ENCODE results near the gene KLHL15. TPM values are rescaled to one million over a fixed set of nuclear protein-coding genes. Genes with fewer than 3 reads are reported as not detected.

KLHL15 gene
- total and polyA plus RNA-seq, 2 of the 13 experiments (the other 11 are each of a cell fraction or from before 2014, with no cell fraction given) = 2.8 to 5.5 TPM

DNA sequence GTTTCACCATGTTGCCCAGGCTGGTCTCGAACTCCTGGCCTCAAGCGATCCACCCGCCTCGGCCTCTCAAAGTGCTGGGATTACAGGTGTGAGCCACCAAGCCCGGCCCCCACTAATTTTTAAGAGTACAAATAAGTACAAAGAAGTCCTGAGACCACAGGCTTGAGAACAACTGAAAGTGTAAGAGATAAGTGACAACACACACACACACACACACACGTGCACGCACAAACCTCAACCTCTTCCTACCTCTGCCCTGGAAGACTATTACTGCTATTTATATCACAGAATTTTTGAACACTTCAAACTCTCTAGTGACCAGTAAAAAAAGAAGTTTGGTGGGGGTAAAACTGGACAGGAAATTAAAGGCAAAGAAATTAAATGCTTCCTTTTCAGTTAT lies 7.5 kb downstream of the KLHL15 start:
- ATAC-seq (no peak), DNase-seq (ENCODE audit: low spot score) (no peak), FAIRE-seq (no peak)
- Histone ChIP-seq H2AFZ (ENCODE audit: low read length) (no peak overlapping the region), H3K27ac (ENCODE audit: extremely low read length, insufficient read depth, low read length) (no peak overlapping the region), H3K27me3 (ENCODE audit: control insufficient read depth in 1 of 2, insufficient read depth in 2 of 2, low read length in 2 of 2) (no peaks in the 10 kb centered on the region; a peak in 1 of 5 replicates), H3K4me3 (replicated peaks in 1 of 3; ENCODE audit: insufficient read depth in 1 of 3, low read depth in 2 of 3, low read length in 3 of 3) (no peak overlapping the region), H3K4me2 (ENCODE audit: low read depth, low read length) (no peak overlapping the region), H3K36me3 (replicated peaks in 1 of 2; ENCODE audit: control insufficient read depth in 1 of 2, insufficient read depth in 2 of 2, low read length in 2 of 2) (0 out of 5 replicates have a peak, but pooled peaks cover 0 to 3% of the 10 kb centered on the region in 2 experiments), H3K79me2 (ENCODE audit: insufficient read depth, low read length) (peaks cover 50% of the 10 kb centered on the region), H3K9me3 (ENCODE audit: low read length) (no peaks in the 10 kb centered on the region), H3K4me1 (ENCODE audit: insufficient read depth, low read length) (peaks cover 18% of the 10 kb centered on the region), H4K20me1 (ENCODE audit: insufficient read depth, low read length) (no peaks in the 10 kb centered on the region), H3K9ac (ENCODE audit: insufficient read depth, low read depth, low read length) (no peak overlapping the region)
- POLR2A ChIA-PET = no interaction called here
- no TSS peak for BruUV-seq (replicated peaks)
- no peak for TF ChIP-seq ZMYM4 (CRISPR knock-in tag; IDR thresholded peaks at IDR 0.05)
- TF ChIP-seq KMT2A (CRISPR knock-in tag; IDR thresholded peaks at IDR 0.05) = no peak
- no peak for TF ChIP-seq ZNF776 (CRISPR knock-in tag; IDR thresholded peaks at IDR 0.05)
- no peak for TF ChIP-seq CBX1 (IDR thresholded peaks at IDR 0.05; ENCODE audit: low read depth)
- no peak for TF ChIP-seq ZNF251 (CRISPR knock-in tag; IDR thresholded peaks at IDR 0.05)
- TF ChIP-seq, protein P1, sequence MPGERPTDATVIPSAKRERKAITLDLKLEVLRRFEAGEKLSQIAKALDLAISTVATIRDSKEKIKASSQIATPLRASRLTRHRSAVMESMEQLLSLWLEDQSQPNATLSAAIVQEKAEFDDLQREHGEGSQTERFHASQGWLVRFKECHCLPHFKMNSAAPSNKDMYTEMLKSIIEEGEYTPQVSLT (CRISPR knock-in tag; IDR thresholded peaks at IDR 0.05; ENCODE audit: borderline replicate concordance, low read depth) = no peak
- TF ChIP-seq, protein P2, sequence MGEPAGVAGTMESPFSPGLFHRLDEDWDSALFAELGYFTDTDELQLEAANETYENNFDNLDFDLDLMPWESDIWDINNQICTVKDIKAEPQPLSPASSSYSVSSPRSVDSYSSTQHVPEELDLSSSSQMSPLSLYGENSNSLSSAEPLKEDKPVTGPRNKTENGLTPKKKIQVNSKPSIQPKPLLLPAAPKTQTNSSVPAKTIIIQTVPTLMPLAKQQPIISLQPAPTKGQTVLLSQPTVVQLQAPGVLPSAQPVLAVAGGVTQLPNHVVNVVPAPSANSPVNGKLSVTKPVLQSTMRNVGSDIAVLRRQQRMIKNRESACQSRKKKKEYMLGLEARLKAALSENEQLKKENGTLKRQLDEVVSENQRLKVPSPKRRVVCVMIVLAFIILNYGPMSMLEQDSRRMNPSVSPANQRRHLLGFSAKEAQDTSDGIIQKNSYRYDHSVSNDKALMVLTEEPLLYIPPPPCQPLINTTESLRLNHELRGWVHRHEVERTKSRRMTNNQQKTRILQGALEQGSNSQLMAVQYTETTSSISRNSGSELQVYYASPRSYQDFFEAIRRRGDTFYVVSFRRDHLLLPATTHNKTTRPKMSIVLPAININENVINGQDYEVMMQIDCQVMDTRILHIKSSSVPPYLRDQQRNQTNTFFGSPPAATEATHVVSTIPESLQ (CRISPR knock-in tag; conservative IDR thresholded peaks at IDR 0.05) = no peak
- TF ChIP-seq ADNP (CRISPR knock-in tag; IDR thresholded peaks at IDR 0.05) = no peak
- no peak for TF ChIP-seq MAFG (CRISPR knock-in tag; IDR thresholded peaks at IDR 0.05)
- TF ChIP-seq, protein P3, sequence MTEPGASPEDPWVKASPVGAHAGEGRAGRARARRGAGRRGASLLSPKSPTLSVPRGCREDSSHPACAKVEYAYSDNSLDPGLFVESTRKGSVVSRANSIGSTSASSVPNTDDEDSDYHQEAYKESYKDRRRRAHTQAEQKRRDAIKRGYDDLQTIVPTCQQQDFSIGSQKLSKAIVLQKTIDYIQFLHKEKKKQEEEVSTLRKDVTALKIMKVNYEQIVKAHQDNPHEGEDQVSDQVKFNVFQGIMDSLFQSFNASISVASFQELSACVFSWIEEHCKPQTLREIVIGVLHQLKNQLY (CRISPR knock-in tag; IDR thresholded peaks at IDR 0.05) = no peak
- in situ Hi-C loops (cut with HindIII; ENCODE audit: extremely low pct_ligation_motif_present, low pct_unique_long_range_greater_than_20kb) (no loop called here), intact Hi-C loops (cut with micrococcal nuclease; ENCODE audit: unreplicated experiment) (no loop called here)
- CTCF ChIA-PET (ENCODE audit: low intra/inter-chr PET ratio, low total read pairs) = no interaction called here
- WGBS (ENCODE audit: low lambda C conversion rate) = 96% methylated on average over 7 of the region's 7 CpGs

Data from HepG2 (cell line).